Activated T-cell treated with anti-CD3 and anti-CD28 coated beads, Interleukin-2, amount 50 U/mL, for 48 hours (primary cell): ENCODE data around the gene MS4A15.

Source experiments
- DNase-seq, 2 experiments: peaks; one replicate each; pipeline ENCODE4 v3.0.0-alpha.2; 2020

The MS4A15 gene

GRCh38 chr11:60780065-60780464, 23.4 kb downstream of the MS4A15 start:
- no peak for DNase-seq

- DNase-seq: no peak
Observed at GRCh38 chr11:60780774-60781173, 24.1 kb downstream of the MS4A15 start.

DNA sequence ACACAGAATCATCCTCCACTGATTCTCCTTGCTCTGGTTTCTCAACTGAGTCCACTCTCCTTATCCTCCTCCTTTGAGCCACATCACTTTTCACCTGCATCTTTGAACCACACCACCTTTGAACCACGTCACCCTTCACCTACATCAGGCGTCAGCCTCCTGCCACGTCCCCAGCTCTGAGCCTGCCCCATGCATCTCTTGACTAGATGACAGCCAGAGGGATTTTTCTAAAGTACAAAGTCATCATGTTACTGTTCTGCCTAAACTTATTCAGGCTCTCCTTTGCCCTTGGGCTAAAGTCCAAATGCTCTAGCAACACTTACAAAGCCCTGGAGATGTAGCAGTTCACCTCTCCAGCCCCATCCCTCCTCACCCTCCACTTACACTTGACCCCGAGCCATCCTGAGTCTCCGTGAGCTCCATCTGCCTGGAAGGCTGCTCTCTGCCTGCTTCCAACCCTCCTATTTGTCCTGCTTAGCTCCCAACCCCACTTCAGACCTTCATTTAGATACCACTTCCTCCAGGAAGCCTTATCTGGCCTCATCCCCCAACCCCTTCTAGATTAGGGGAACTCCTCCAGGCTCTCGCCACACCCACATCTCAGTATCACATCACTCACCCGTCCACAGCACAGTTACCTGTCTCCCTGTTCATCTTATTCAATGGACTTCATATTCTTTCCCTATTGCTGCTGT, 24.8 kb downstream of the MS4A15 start:
- no peak for DNase-seq

DNA sequence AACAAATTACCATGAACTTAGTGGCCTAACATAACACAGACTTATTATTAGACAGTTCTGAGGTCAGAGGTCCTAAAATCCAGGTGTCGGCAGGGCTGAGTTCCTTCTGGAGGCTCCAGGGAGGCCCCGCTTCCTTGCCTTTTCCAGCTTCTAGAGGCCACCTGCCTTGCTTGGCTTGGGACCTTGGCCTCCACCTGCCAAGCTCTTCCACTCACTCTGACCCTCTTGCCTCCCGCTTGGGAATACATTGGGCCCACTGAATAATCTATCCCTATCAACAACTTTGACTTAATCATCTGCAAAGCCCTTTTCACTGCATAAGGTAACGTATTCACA, 25.3 kb downstream of the MS4A15 start:
- DNase-seq: no peak

- DNase-seq: no peak
Observed at GRCh38 chr11:60782393-60783140, 25.9 kb downstream of the MS4A15 start.

GRCh38 chr11:60783141-60783484, 26.4 kb downstream of the MS4A15 start:
- DNase-seq: no peak

DNA sequence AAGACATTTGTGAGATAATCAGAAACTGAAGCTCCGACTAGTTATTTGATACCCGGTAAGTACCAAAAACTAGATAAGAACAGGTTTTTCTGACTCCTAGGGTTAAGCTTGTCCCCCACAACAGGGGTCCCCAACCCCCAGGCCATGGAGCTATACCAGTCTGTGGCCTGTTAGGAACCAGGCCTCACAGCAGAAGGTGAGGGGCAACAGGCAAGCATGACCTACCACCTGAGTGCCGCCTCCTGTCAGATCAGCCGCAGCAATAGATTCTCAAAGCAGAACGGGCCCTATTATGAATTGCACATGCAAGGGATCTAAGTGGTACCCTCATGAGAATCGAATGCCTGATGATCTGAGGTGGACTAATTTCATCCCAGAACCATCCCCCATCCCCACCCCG, 27.2 kb downstream of the MS4A15 start:
- no peak for DNase-seq

DNA sequence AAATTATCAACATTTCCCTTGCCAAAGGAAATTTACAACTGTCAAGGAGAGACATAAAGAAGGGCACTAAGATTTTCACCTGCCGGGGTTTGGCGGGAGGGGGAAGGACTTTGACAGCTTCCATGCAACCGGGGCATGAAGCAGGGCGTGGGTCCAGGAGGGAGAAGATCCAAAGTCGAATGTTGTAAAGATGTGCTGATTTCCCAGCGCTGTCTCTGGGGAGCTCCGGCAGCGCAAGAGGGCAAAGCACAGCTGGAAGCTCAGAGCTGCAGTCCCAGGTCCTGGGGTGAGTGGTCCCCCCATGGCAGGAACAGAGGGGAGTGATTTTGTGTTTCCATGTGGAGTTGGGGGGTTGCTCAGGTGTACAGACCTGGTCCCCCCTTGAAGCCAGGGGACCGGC, 28.5 kb downstream of the MS4A15 start, which contains the start of gene MS4A10:
TSS of gene MS4A10 (plus strand) at position 198 of the 400 bp plus-strand sequence. CDS start 5,003 bp downstream, outside the sequence.
- DNase-seq: no peak

GRCh38 chr11:60785806-60786361, 29.2 kb downstream of the MS4A15 start:
- DNase-seq: no peak

DNA sequence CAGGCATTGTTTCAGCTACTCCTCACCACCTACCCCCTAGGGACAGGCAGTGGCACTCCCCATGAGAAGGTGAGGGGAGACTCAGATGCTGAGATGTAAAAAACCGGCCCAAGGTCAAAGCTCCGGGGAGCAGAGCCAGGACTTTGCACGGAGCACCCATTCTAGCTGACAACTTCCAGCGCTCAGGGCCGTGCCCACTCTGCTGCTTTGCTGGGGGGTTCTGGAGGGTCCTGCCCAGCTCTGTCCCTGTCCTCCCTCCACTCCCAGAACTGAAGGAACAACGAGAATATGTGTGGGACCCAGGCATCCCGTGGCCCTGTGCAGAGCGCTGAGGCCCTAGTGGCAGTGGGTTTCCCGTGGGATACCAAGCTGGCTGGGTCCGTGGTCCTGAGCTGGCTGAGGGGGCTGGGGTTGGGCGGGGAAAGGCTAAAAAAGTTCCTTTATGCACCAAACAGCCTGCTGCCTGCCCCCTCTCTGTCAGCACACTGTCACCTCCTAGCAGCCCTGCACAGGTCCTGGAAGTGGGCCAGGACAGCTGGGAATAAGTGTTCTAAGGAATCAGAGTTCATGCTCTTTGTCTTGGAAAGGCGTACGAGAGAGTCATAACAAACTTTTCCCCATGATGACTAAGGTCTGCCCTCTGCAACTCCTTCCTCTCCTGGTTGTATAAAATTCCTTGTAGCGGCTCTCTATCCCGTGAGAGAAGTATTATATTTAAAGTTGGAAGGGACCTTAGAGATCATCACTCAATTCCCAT, 30.3 kb downstream of the MS4A15 start:
- no peak for DNase-seq

DNA sequence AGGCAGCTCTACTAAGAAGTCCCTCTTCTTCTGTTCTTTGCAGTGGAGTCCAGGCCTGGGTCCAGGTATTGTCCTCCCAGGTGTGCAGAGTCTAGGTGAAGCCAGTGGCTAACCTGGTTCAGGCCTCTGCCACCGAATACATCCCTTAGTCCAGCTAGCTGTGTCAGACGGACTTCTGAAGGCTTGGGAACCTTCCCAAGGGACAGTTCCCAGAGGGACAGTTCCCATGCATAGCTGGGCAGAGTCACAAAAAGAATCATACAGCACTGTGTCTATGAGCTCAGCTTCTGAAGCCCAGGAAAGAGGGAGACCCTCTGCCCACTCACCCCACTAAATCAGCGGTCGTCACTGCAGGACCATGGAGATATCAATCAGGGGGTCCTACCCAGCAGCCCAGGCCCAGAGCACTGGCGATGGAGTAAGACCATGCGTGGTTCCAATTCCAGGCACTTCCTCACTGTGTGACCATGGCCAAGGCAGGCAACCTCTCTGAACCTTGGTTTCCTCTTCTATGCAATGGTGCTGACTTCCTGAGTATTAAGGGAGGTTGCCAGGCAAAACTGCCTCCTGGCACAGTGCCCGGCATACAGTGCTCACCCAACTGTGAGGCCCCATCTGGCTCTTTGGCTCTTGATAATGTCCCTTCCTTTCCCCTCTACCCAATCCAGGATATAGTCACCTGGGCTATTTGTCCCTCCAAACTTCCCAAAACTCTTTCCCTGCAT, 31.9 kb downstream of the MS4A15 start:
- no peak for DNase-seq

GRCh38 chr11:60790726-60791125, 34.1 kb downstream of the MS4A15 start:
- DNase-seq: no peak

DNA sequence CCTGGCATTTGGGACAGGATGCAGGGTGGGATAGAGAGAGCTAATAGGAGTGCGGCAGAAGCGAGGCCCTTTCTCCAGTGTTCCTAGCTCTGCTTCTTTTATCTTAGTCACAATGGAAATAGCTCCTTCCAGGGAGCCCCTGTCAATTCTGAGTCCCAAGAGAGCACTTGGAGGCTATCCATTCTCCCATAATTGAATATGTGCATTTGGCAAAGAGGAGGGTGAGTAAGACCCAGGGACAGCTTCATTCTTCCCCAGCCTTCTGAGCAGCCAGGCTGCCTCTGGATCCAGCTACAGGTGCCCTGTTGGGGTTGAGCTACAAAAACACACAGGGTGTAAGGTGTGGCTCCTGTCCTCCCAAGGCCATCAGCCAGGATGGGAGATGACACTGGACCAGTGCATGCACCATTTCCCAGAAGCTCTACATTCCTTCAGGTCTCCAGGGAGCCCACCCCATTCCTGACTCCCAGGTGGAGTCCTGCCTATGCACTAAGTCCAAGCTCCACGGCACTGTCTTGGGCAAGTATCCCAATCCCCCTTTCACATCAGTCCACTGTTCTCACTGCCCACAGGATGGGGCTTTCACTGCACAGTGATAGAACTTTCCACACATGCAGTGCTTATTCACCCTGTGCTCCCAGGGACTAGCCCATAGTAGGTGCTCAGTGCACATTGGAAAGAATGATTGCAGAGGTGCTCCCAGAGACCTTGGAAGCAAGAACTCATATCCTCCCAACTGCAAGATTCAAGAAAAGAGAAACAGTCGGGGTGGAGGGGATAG, 34.7 kb downstream of the MS4A15 start:
- DNase-seq: no peak

DNA sequence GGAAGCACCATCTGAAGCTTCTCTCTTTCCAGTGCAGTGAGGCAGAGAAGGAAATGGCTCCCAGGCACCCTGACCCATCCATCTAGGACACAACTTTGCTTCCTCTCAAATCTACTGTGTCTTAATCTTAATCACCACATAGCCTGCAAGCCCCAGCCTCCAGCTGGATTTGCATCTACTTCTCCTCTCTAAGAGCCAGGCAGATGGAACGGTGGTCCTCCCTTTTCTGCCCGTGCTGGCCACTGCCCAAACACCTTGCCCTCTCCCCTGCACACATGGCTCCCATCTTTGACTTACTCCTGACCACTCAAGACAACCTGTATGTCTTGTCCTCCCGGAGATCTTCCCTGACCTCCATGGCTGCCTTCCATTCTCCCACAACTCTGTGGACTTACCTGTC, 35.9 kb downstream of the MS4A15 start:
- no peak for DNase-seq

DNA sequence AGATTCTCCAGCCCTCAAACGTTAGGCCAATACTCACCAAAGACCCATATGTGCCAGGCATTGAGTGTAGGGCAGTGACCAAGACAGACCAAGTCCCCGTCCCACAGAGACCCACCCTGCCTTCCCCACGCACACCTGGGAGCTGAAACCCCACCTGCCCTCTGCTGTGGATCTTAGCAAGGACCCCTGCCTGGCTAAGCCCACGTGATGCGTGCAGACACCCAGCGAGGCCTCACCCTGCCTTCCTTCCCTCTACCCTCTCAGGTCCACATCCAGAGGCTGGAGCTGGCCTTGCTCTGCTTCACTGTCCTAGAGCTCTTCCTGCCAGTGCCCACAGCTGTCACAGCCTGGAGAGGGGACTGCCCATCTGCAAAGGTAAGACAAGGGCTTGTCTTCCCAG, 38.6 kb downstream of the MS4A15 start:
- DNase-seq: no peak

DNA sequence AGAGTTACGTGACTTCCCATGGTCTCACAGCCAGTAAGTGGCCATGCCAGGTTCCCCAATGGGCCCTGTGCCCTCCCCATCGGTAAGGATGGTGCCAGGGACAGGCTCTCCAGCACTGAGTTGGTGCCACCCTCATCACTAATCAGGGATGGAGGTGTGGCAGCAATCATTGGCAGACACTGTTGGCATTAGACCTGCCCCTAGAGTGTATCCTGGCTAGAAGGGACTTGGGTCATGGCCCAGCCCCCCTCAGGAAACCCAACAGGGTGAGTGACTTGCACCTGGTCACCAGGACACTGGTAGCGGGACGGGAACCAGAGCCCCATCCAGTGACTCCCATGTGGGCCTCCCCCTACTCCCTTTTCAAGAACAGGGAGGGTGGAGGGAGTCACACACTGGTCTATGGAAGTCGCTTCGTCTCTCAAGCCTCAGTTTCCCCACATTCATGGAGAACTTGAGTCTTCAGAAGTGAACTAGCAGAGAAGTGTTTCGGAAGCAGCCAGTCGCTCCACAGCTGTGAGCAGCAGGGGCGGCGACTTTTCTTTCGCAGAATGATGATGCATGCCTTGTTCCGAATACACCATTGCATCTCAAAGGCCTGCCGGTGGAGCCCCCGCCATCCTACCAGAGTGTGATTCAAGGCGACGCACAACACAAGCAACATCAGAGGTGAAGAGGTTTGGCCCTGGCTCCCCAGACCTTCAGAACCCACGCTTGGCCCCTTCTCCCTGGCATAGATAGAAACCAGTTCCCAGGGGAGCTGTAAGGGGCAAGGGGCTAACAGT, 41.4 kb downstream of the MS4A15 start:
- DNase-seq: no peak

GRCh38 chr11:60798631-60799030, 42.0 kb downstream of the MS4A15 start:
- DNase-seq: no peak

DNA sequence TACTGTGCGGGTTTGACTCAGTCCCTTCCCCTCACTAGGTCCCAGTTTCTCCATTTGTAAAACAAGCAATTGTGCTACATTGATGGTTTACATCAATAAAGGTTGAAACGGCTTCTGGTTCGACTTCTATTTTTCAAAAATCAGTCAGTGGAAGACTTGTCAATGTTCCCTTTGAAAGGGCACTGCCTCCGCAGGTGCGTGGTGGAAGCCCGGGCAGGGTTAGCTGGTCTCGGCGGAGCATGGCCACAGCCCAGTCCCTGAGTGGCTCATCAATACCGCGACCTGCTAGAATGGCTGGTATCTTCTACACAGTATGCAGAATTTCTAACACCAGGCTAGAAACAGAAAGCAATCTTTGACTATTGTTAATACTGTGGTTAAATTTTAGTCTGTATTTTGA, 44.5 kb downstream of the MS4A15 start:
- no peak for DNase-seq

GRCh38 chr11:60803273-60803936, 46.7 kb downstream of the MS4A15 start:
- no peak for DNase-seq

DNA sequence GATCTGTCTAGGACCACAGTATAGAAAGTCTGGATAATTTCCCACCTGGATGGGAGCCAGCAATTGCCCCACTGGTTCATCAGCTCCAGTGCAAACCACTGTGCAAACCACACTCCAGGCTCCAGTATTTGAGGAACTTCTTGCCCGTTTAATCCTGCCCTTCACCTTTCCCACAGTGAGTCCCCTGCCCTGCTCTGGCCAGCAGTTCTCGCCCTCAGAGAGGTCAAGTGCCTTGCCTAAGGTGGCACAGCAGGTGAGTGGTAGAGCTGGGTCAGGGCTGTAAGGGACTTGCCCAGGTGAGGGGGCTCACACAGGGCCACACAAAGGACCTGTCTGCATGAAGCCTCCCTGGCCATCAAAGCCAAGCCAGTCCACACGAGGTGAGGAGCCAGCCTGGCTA, 52.6 kb downstream of the MS4A15 start:
- no peak for DNase-seq

DNA sequence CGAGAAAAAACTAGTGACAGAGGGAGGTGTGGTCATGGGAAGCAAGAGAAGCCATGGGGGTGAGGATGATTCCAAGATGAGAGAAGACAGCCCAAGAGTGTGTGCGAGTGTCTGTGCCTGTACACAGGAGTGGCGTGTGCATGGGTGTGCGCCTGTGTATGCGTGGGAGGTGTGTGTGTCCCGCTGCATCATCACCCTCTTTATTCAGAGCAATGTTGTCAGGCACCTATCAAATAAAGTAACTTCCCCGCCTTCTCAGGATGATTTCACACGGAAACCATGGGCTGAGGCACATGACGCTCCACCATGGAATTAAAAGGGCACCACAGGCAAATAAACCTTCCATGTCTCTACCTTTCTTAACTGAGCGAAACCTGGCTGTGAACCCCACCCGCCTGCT, 53.0 kb downstream of the MS4A15 start:
- DNase-seq: no peak
